Measurements from ENCODE around the gene TOB1. TPM values are rescaled to one million over a fixed set of nuclear protein-coding genes. Genes with fewer than 3 reads are reported as not detected.

The TOB1 gene
- total RNA-seq, 4 donors from 2014 or later = 151 to 255 (median 174) TPM

DNA sequence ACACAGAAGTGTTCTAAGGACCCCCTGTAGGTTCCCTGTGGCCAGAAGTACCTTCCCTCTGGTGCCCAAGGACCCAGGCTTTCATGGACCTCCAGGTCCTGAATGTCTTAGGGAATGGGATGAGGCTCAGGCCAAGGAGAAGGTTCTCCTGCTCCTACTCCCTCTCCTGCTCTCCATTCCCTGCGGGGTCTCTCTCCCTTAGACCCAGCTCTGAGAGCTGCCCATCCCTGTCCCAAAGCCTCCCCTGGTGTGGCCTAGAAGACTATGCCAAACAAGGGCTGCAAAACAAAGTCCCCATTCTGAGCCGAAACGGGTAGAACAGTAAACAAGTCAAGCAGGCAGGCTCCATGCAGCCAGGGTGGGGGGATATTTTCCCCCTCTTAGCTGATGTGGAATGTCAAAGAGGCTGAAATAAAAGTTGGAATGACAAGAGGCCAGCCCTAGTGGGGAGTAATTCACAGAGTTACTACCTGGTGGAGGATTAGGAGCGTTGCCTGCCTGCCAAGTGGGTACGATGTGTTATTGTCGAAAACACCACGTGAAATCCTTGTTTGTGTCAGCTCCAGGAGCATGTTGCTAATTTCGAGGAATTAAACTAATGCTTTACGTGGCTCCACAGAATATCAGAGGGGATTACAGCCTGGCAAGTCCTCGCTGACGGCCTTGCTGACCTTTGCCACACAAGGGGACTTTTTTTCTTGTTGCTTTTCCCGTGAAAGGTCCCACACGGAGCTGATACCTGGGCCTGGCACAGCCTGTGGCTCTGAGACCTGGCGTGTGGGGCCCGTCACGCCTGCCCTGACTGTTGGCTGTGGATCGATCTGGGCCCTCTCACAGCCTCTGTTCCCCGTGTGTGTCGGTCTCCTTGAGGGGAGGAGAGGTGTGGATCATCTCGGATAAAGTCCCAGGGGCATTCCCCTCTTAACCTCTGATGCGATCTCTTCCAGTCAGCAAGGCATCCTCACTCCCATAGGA, 27.9 kb downstream of the TOB1 start:
- WGBS = 69% methylated on average over 19 of the region's 21 CpGs
- DNase-seq (ENCODE audit: low spot score in 2 of 2) = peak in 1 of 2 donors; percentile 24
- peaks cover 12% of the 10 kb centered on the region for H3K4me1 ChIP-seq
- peaks cover 17% of the 10 kb centered on the region for H3K27me3 ChIP-seq
- H3K4me3 ChIP-seq = no peak overlapping the region
- no peaks in the 10 kb centered on the region for H3K9me3 ChIP-seq
- TF ChIP-seq EP300 (IDR thresholded peaks at IDR 0.05) (no peak), CTCF (IDR thresholded peaks at IDR 0.05) (no peak), POLR2AphosphoS5 (IDR thresholded peaks at IDR 0.05) (no peak), POLR2A (IDR thresholded peaks at IDR 0.05) (no peak)
- no peaks in the 10 kb centered on the region for H3K36me3 ChIP-seq
- no peak overlapping the region for H3K27ac ChIP-seq

GRCh38 chr17:50837286-50837979, 28.7 kb downstream of the TOB1 start:
- H3K27ac ChIP-seq = no peak overlapping the region
- no peak overlapping the region for H3K4me3 ChIP-seq
- H3K4me1 ChIP-seq = peaks cover 14% of the 10 kb centered on the region
- H3K27me3 ChIP-seq = peaks cover 17% of the 10 kb centered on the region
- TF ChIP-seq POLR2A (IDR thresholded peaks at IDR 0.05) (no peak), EP300 (IDR thresholded peaks at IDR 0.05) (no peak), POLR2AphosphoS5 (IDR thresholded peaks at IDR 0.05) (no peak), CTCF (IDR thresholded peaks at IDR 0.05) (no peak)
- H3K9me3 ChIP-seq = no peaks in the 10 kb centered on the region
- DNase-seq (ENCODE audit: low spot score in 2 of 2) = peak in 1 of 2 donors; percentile 61
- 100% methylated on average over 1 of the region's 7 CpGs for WGBS
- H3K36me3 ChIP-seq = no peaks in the 10 kb centered on the region

- H3K36me3 ChIP-seq = no peaks in the 10 kb centered on the region
- 84% methylated on average over 10 of the region's 11 CpGs for WGBS
- H3K27me3 ChIP-seq = peaks cover 17% of the 10 kb centered on the region
- H3K4me1 ChIP-seq = peaks cover 12% of the 10 kb centered on the region
- H3K27ac ChIP-seq = no peak overlapping the region
- no peaks in the 10 kb centered on the region for H3K9me3 ChIP-seq
- no peak overlapping the region for H3K4me3 ChIP-seq
- peak in 1 of 2 donors; percentile 48 for DNase-seq (ENCODE audit: low spot score in 2 of 2)
- no peak for TF ChIP-seq CTCF (IDR thresholded peaks at IDR 0.05)
- TF ChIP-seq POLR2AphosphoS5 (IDR thresholded peaks at IDR 0.05) = no peak
- no peak for TF ChIP-seq POLR2A (IDR thresholded peaks at IDR 0.05)
Measured at GRCh38 chr17:50836826-50837225, 29.3 kb downstream of the TOB1 start.

- DNase-seq (ENCODE audit: low spot score in 2 of 2) = peak; percentile 51 to 69
- Histone ChIP-seq H3K27ac (no peak within 1 kb of the TSS), H3K27me3 (peaks cover 17% of the 10 kb centered on the region), H3K4me1 (peaks cover 13% of the 10 kb centered on the region), H3K9me3 (no peaks in the 10 kb centered on the region), H3K4me3 (peak within 1 kb of the TSS; percentile 6), H3K36me3 (no peaks in the 10 kb centered on the region)
- WGBS = 64% methylated on average over 28 of the region's 39 CpGs
- TF ChIP-seq EP300 (IDR thresholded peaks at IDR 0.05) (no peak), POLR2A (IDR thresholded peaks at IDR 0.05) (no peak), CTCF (IDR thresholded peaks at IDR 0.05) (no peak), POLR2AphosphoS5 (IDR thresholded peaks at IDR 0.05) (no peak)
Measured at GRCh38 chr17:50835301-50836234, 30.6 kb downstream of the TOB1 start, which contains the start of gene WFIKKN2. Gene WFIKKN2, plus strand, starts transcription at chr17:50835586. Its CDS starts 352 bp downstream, at chr17:50835938.
